K562 (cell line): Measurements from ENCODE around the gene ZNF493. TPM values are rescaled to one million over a fixed set of nuclear protein-coding genes. Genes with fewer than 3 reads are reported as not detected.
A peak's percentile ranks its signal among the peaks of the same experiment; 100 is the strongest.

Experiments used
- ATAC-seq: fragments of 200-7000 bp; cut with Tn5 transposase; 3 replicates; pipeline ENCODE4 v1.9.1; 2020; ENCODE audit warnings: moderate library complexity
- BruUV-seq: library from RNA; stranded (reverse); fragments of 400-500 nt; replicated peaks from 2 replicates; lab custom pipeline; 2021; lab: Mats Ljungman, UMichigan
- CTCF ChIA-PET: fragments of 300-600 bp; formaldehyde crosslinking; extraction: SDS; loops from one replicate; lab custom pipeline; 2021; ENCODE audit warnings: low intra/inter-chr PET ratio; lab: Yijun Ruan, JAX
- POLR2A ChIA-PET: fragments of 300-600, 350-650 bp; sonication (Branson Sonifier 250); formaldehyde crosslinking; extraction: SDS; loops from one replicate; lab custom pipeline; 2021; ENCODE audit warnings: antibody characterized with exemption, inconsistent platforms; lab: Yijun Ruan, JAX
- DNase-seq, 4 experiments: peaks; one replicate each; pipeline versions ENCODE4 v3.0.0 to v3.0.0-alpha.2; 2011 to 2018; ENCODE audit warnings: low spot score in 3 of 4, mixed read lengths in 3 of 4; ENCODE audit errors: extremely low read depth in 1 of 4
- FAIRE-seq: peaks from 2 replicates; lab custom pipeline; 2011; peaks lifted over from hg19 to GRCh38; lab: Jason Lieb, UNC
- H2AFZ ChIP-seq: 2 replicates; pipeline ENCODE4 v1.6.0; 2011; ENCODE audit warnings: low read depth, low read length, control low read depth, inconsistent platforms
- H3K27ac ChIP-seq: fragments of 200-600 bp; 3 replicates; pipeline ENCODE4 v1.8.0; 2011; ENCODE audit warnings: low read depth, mild to moderate bottlenecking, control low read depth, inconsistent platforms, low read length, moderate library complexity, mixed read lengths; ENCODE audit errors: extremely low read depth
- H3K27me3 ChIP-seq, 2 experiments: fragments of 300-600 bp in 1 of 2; 2 replicates in 1 of 2; 3 replicates in 1 of 2; pipeline versions ENCODE4 v1.6.0 to v1.8.0; 2011; ENCODE audit warnings: inconsistent platforms in 2 of 2, low read length in 2 of 2, mild to moderate bottlenecking in 1 of 2, mixed read lengths in 1 of 2, moderate library complexity in 1 of 2; ENCODE audit not compliant: control insufficient read depth in 2 of 2, insufficient read depth in 2 of 2
- H3K36me3 ChIP-seq: fragments of 300-600 bp; 3 replicates; pipeline ENCODE4 v1.8.0; 2011; ENCODE audit warnings: mild to moderate bottlenecking, low read length, inconsistent platforms; ENCODE audit not compliant: control insufficient read depth, insufficient read depth
- H3K4me1 ChIP-seq, 2 experiments: fragments of 200-600 bp in 1 of 2; replicated peaks in 1 of 2; 2 replicates in 1 of 2; 3 replicates in 1 of 2; pipeline versions ENCODE4 v1.5.1 to v1.8.0; 2011; ENCODE audit warnings: inconsistent platforms in 2 of 2, low read length in 2 of 2, mild to moderate bottlenecking in 1 of 2, mixed read lengths in 1 of 2, moderate library complexity in 1 of 2; ENCODE audit not compliant: control insufficient read depth in 2 of 2, insufficient read depth in 2 of 2
- H3K4me2 ChIP-seq: 2 replicates; pipeline ENCODE4 v1.6.1; 2011; ENCODE audit warnings: low read length, control low read depth, inconsistent platforms, mixed read lengths; ENCODE audit not compliant: insufficient read depth
- H3K4me3 ChIP-seq: fragments of 200-600 bp; sonication (generic), shearing (Covaris generic); 2 replicates; pipeline ENCODE4 v1.5.1; 2016; ENCODE audit warnings: control low read depth, inconsistent platforms
- H3K79me2 ChIP-seq: fragments of 200-600 bp; 3 replicates; pipeline ENCODE4 v1.8.0; 2011; ENCODE audit warnings: low read length, inconsistent platforms; ENCODE audit not compliant: control insufficient read depth, insufficient read depth
- H3K9ac ChIP-seq, 2 experiments: 2 replicates each; pipeline versions ENCODE4 v1.6.0 to v1.6.1; 2011; ENCODE audit warnings: low read depth in 2 of 2, low read length in 2 of 2, control low read depth in 1 of 2, inconsistent platforms in 1 of 2, mild to moderate bottlenecking in 1 of 2, mixed read lengths in 1 of 2; ENCODE audit not compliant: insufficient read depth in 1 of 2
- H3K9me1 ChIP-seq: one replicate; pipeline ENCODE4 v1.6.0; 2011; ENCODE audit warnings: inconsistent platforms, mild to moderate bottlenecking, low read length, moderate library complexity; ENCODE audit not compliant: control insufficient read depth, insufficient read depth
- H3K9me3 ChIP-seq: replicated peaks from 2 replicates; pipeline ENCODE4 v1.5.1; 2011; ENCODE audit warnings: low read depth, low read length, inconsistent platforms; ENCODE audit not compliant: control insufficient read depth, insufficient read depth
- H4K20me1 ChIP-seq: replicated peaks from 2 replicates; pipeline ENCODE4 v1.6.1; 2011; ENCODE audit warnings: low read length, inconsistent platforms, mixed read lengths; ENCODE audit not compliant: control insufficient read depth, insufficient read depth
- MLLT1 ChIP-seq, 2 experiments: fragments of 450-650 bp; IDR thresholded peaks; 2 replicates each; pipeline ENCODE4 v1.6.1; 2016
- SIN3B ChIP-seq: fragments of 450-650 bp; IDR thresholded peaks from 2 replicates; pipeline ENCODE4 v1.6.1; 2017; ENCODE audit warnings: low read depth, mild to moderate bottlenecking, moderate library complexity
- WGBS: fragments of 100-300 bp; shearing (Covaris generic); methylation state at CpG from one replicate; pipeline ENCODE4 v1.1.6; 2016; ENCODE audit warnings: low coverage, mixed read lengths; ENCODE audit not compliant: insufficient coverage; ENCODE audit errors: missing lambda C conversion rate; 5-methylcytosine and 5-hydroxymethylcytosine counted together
- in situ Hi-C: fragments of 300-500 bp; cut with MboI; formaldehyde crosslinking; loops from 4 replicates; pipeline ENCODE4 v1.15.0; 2018; ENCODE audit warnings: inconsistent platforms, mixed read lengths
- intact Hi-C: fragments of 100-400 bp; cut with micrococcal nuclease; formaldehyde crosslinking; loops from 2 replicates; pipeline ENCODE4 v1.14.2; 2022
- polyA plus RNA-seq, 8 experiments: library from polyadenylated mRNA; depleted of rRNA in 4 of 8; stranded (reverse) in 5 of 8; unstranded in 3 of 8; fragments of >200 nt; fragmentation: Nextera tagmentation in 2 of 8; fragmentation: Illumina TruSeq in 1 of 8; extraction: Ambion mirVana in 2 of 8; extraction: Trizol in 1 of 8; gene quantifications; 2 replicates each; pipeline versions ENCODE4 v1.2.1 to v1.2.3, GENCODE V29; 2011 to 2014; ENCODE audit warnings: inconsistent platforms in 1 of 8, missing spikeins in 1 of 8
- total RNA-seq, 7 experiments: library from RNA; depleted of rRNA in 6 of 7; stranded (reverse); fragments of >200 nt in 6 of 7; fragmentation: Illumina TruSeq in 2 of 7; extraction: Trizol in 2 of 7; gene quantifications; 2 replicates each; pipeline versions ENCODE4 v1.2.1 to v1.2.3, GENCODE V29; 2011 to 2021; ENCODE audit warnings: low replicate concordance in 1 of 7

ZNF493 gene
- total and polyA plus RNA-seq, 9 of the 15 experiments (the other 6 are each of a cell fraction or from before 2014, with no cell fraction given): 5.0 to 18.6 (median 12.2) TPM

GRCh38 chr19:21462540-21462939, 65.6 kb downstream of the ZNF493 start:
- intact Hi-C loops (loop anchor here (5.0 kb wide), 1 partner anchor 140 kb away; no protein-coding TSS in a partner anchor), in situ Hi-C loops (no loop called here)
- CTCF ChIA-PET: no interaction called here
- peaks cover 2% of the 10 kb centered on the region for H3K9me3 ChIP-seq
- peaks cover 8 to 14% of the 10 kb centered on the region in 2 experiments; a peak in 4 of 5 replicates for H3K4me1 ChIP-seq
- peak overlapping the region; percentile 73 for H3K27ac ChIP-seq
- DNase-seq: no peak
- no peaks in the 10 kb centered on the region for H4K20me1 ChIP-seq
- no peaks in the 10 kb centered on the region for H3K27me3 ChIP-seq
- ATAC-seq: no peak
- peak overlapping the region; percentile 60; the same call in 1 of the 2 replicates for H3K4me2 ChIP-seq
- H2AFZ ChIP-seq: no peak overlapping the region
- BruUV-seq: no TSS peak
- TF ChIP-seq MLLT1 (IDR thresholded peaks at IDR 0.05): peak in 1 of 2 experiments; percentile 44; a peak in 1 of 4 replicates
- no peak for TF ChIP-seq SIN3B
- no peak for FAIRE-seq
- peak overlapping the region; percentile 61 for H3K4me3 ChIP-seq
- POLR2A ChIA-PET: interaction anchor here (1.0 kb wide), 1 partner anchor 12 kb away, joined by 4 read pairs; no protein-coding TSS in a partner anchor
- WGBS: 50% methylated on average over 11 of the region's 16 CpGs
- H3K9ac ChIP-seq: peak overlapping the region; percentile 66 to 91
- no peaks in the 10 kb centered on the region for H3K9me1 ChIP-seq
- H3K79me2 ChIP-seq: peaks cover 47% of the 10 kb centered on the region
- H3K36me3 ChIP-seq: no peaks in the 10 kb centered on the region
